OCI-LY7 (cell line): ENCODE measurements around the gene RAD54L2. TPM values are rescaled to one million over a fixed set of nuclear protein-coding genes. Genes with fewer than 3 reads are reported as not detected.

Source experiments
- BruUV-seq: library from RNA; stranded (reverse); fragments of 400-500 nt; replicated peaks from 2 replicates; lab custom pipeline; 2021; lab: Mats Ljungman, UMichigan
- CTCF ChIA-PET: fragments of 300-600 bp; sonication (Branson Sonifier 250); formaldehyde crosslinking; loops from one replicate; lab custom pipeline; 2022; ENCODE audit warnings: antibody characterized with exemption; ENCODE audit not compliant: unreplicated experiment; lab: Charles Lee
- POLR2A ChIA-PET: fragments of 300-600 bp; sonication (Branson Sonifier 250); formaldehyde crosslinking; loops from one replicate; lab custom pipeline; 2022; ENCODE audit warnings: antibody characterized with exemption; lab: Charles Lee
- DNase-seq: peaks from one replicate; pipeline ENCODE4 v3.0.0-alpha.2; 2015; ENCODE audit warnings: low spot score
- H2AFZ ChIP-seq: fragments of 200-600 bp; sonication (generic), shearing (Covaris generic); 2 replicates; pipeline ENCODE4 v1.6.1; 2014; ENCODE audit warnings: mild to moderate bottlenecking, antibody characterized with exemption, low read length, moderate library complexity
- H3K27ac ChIP-seq: fragments of 200-600 bp; sonication (generic); 2 replicates; pipeline ENCODE4 v1.5.1; 2014; ENCODE audit warnings: mixed run types, low read depth, mild to moderate bottlenecking, moderate library complexity, low read length, inconsistent platforms; ENCODE audit not compliant: poor library complexity, severe bottlenecking
- H3K36me3 ChIP-seq: fragments of 200-600 bp; sonication (generic); 2 replicates; pipeline ENCODE4 v1.6.1; 2014; ENCODE audit warnings: mild to moderate bottlenecking, antibody characterized with exemption, low read length, moderate library complexity, mixed read lengths; ENCODE audit not compliant: insufficient read depth
- H3K4me1 ChIP-seq: fragments of 200-600 bp; sonication (generic); 2 replicates; pipeline ENCODE4 v1.5.1; 2014; ENCODE audit warnings: mild to moderate bottlenecking, low read length; ENCODE audit not compliant: insufficient read depth, poor library complexity, severe bottlenecking
- H3K4me2 ChIP-seq: fragments of 200-600 bp; sonication (generic); 2 replicates; pipeline ENCODE4 v1.6.1; 2014; ENCODE audit warnings: mild to moderate bottlenecking, low read length
- H3K4me3 ChIP-seq: fragments of 200-600 bp; sonication (generic); 2 replicates; pipeline ENCODE4 v1.5.1; 2014; ENCODE audit warnings: mild to moderate bottlenecking, low read depth, low read length; ENCODE audit not compliant: poor library complexity, severe bottlenecking
- H3K79me2 ChIP-seq: fragments of 200-600 bp; sonication (generic); 2 replicates; pipeline ENCODE4 v1.6.1; 2016; ENCODE audit warnings: low read depth, mild to moderate bottlenecking, low read length, moderate library complexity, mixed read lengths; ENCODE audit not compliant: insufficient read depth
- H3K9me2 ChIP-seq: fragments of 200-600 bp; sonication (generic); 2 replicates; pipeline ENCODE4 v1.6.1; 2016; ENCODE audit warnings: mild to moderate bottlenecking, low read length, mixed read lengths; ENCODE audit not compliant: insufficient read depth
- H3K9me3 ChIP-seq: fragments of 200-600 bp; sonication (generic); 2 replicates; pipeline ENCODE4 v1.6.1; 2014; ENCODE audit warnings: mild to moderate bottlenecking, mixed run types, low read length, mixed read lengths
- H4K20me1 ChIP-seq: fragments of 200-600 bp; sonication (generic); 2 replicates; pipeline ENCODE4 v1.6.1; 2014; ENCODE audit warnings: mild to moderate bottlenecking, antibody characterized with exemption, low read length, moderate library complexity, mixed read lengths; ENCODE audit not compliant: insufficient read depth
- CTCF ChIP-seq: fragments of 200-600 bp; sonication (generic); conservative IDR thresholded peaks from 2 replicates; pipeline ENCODE4 v1.5.1; 2014; ENCODE audit warnings: mild to moderate bottlenecking, antibody characterized with exemption, low read length, moderate library complexity, mixed read lengths
- EZH2phosphoT487 ChIP-seq: fragments of 200-600 bp; sonication (generic); IDR thresholded peaks from 2 replicates; pipeline ENCODE4 v1.6.1; 2018; ENCODE audit warnings: low read depth, borderline replicate concordance, mild to moderate bottlenecking, mixed run types, antibody characterized with exemption, low read length, moderate library complexity, mixed read lengths
- intact Hi-C: fragments of 100-400 bp; cut with micrococcal nuclease; formaldehyde crosslinking; loops from one replicate; pipeline ENCODE4 v1.10.0; 2022; ENCODE audit not compliant: unreplicated experiment
- total RNA-seq, 2 experiments: library from RNA; depleted of rRNA in 1 of 2; stranded (reverse); fragments of >200 nt in 1 of 2; shearing (Covaris generic) in 1 of 2; gene quantifications; 2 replicates each; pipeline ENCODE4 v1.2.3, GENCODE V29; 2014 to 2022

The RAD54L2 gene
- total RNA-seq, 2 experiments from 2014 or later, result 15.0 to 34.0 TPM

GRCh38 chr3:51502562-51502910 is 36.0 kb upstream of the RAD54L2 start:
- ChIA-PET CTCF (interaction anchor here (0.8 to 3.2 kb wide), 7 partner anchors 14 to 189 kb away, joined by 3 to 22 read pairs (median 4); partner anchors contain the start of gene RAD54L2), POLR2A (interaction anchor here (1.1 to 4.1 kb wide), 2 partner anchors 10 to 167 kb away, joined by 4 to 25 read pairs; no protein-coding TSS in a partner anchor)
- no peak overlapping the region for H3K27ac ChIP-seq
- H4K20me1 ChIP-seq, result peaks cover 6% of the 10 kb centered on the region
- no peaks in the 10 kb centered on the region for H3K9me2 ChIP-seq
- BruUV-seq, result no TSS peak
- intact Hi-C loops, result loop anchor here (1.0 to 2.0 kb wide), 4 partner anchors 136 to 298 kb away; no protein-coding TSS in a partner anchor
- H3K4me2 ChIP-seq, result no peak overlapping the region
- H3K36me3 ChIP-seq, result 0 out of 2 replicates have a peak, but pooled peaks cover 2% of the 10 kb centered on the region
- H2AFZ ChIP-seq, result no peak overlapping the region
- H3K79me2 ChIP-seq, result peaks cover 18% of the 10 kb centered on the region
- DNase-seq, result no peak
- H3K9me3 ChIP-seq, result no peaks in the 10 kb centered on the region
- no peak overlapping the region for H3K4me3 ChIP-seq
- peaks cover 13% of the 10 kb centered on the region for H3K4me1 ChIP-seq
- no peak for TF ChIP-seq CTCF
- no peak for TF ChIP-seq EZH2phosphoT487

GRCh38 chr3:51503007-51503406 is 35.5 kb upstream of the RAD54L2 start:
- H3K4me1 ChIP-seq, result peaks cover 13% of the 10 kb centered on the region
- no TSS peak for BruUV-seq
- no peaks in the 10 kb centered on the region for H3K9me3 ChIP-seq
- no peak overlapping the region for H3K4me2 ChIP-seq
- H4K20me1 ChIP-seq, result peaks cover 6% of the 10 kb centered on the region
- no peak overlapping the region for H3K4me3 ChIP-seq
- no peaks in the 10 kb centered on the region for H3K36me3 ChIP-seq
- TF ChIP-seq CTCF (no peak), EZH2phosphoT487 (no peak)
- no peaks in the 10 kb centered on the region for H3K9me2 ChIP-seq
- no peak for DNase-seq
- H2AFZ ChIP-seq, result no peak overlapping the region
- H3K27ac ChIP-seq, result no peak overlapping the region
- CTCF ChIA-PET, result no interaction called here
- H3K79me2 ChIP-seq, result peaks cover 13% of the 10 kb centered on the region
- intact Hi-C loops, result loop anchor here (2.0 kb wide), 1 partner anchor 298 kb away; no protein-coding TSS in a partner anchor
- POLR2A ChIA-PET, result interaction anchor here (1.1 to 4.1 kb wide), 2 partner anchors 9 to 167 kb away, joined by 4 to 25 read pairs; no protein-coding TSS in a partner anchor

GRCh38 chr3:51508255-51508654 is 30.3 kb upstream of the RAD54L2 start:
- Histone ChIP-seq H3K4me3 (no peak overlapping the region), H3K9me2 (no peaks in the 10 kb centered on the region), H4K20me1 (no peaks in the 10 kb centered on the region), H3K9me3 (no peaks in the 10 kb centered on the region), H3K36me3 (no peaks in the 10 kb centered on the region), H3K27ac (no peak overlapping the region), H2AFZ (0 out of 2 replicates have a peak overlapping the region, but pooled peaks have one; percentile 52), H3K79me2 (no peaks in the 10 kb centered on the region), H3K4me2 (no peak overlapping the region), H3K4me1 (peaks cover 11% of the 10 kb centered on the region)
- no TSS peak for BruUV-seq
- no peak for TF ChIP-seq EZH2phosphoT487
- no peak for TF ChIP-seq CTCF
- POLR2A ChIA-PET, result interaction anchor here (0.6 to 2.8 kb wide), 4 partner anchors 9 to 166 kb away, joined by 3 to 16 read pairs (median 4); partner anchors contain the start of gene DCAF1
- intact Hi-C loops, result no loop called here
- DNase-seq, result no peak
- CTCF ChIA-PET, result no interaction called here
